Transverse colon (tissue), 4 donors: Measurements from ENCODE around the gene TRIM37.

Experiments
- CTCF ChIP-seq, 5 experiments: fragments of 200-600 bp in 3 of 5; fragments of 450-650 bp in 2 of 5; sonication (generic) in 3 of 5; IDR thresholded peaks; 1 replicate in 2 of 5; 2 replicates in 3 of 5; pipeline ENCODE4 v1.5.1; 2016 to 2017; ENCODE audit warnings: antibody characterized with exemption in 5 of 5, inconsistent platforms in 3 of 5, mild to moderate bottlenecking in 2 of 5, moderate library complexity in 1 of 5
- EP300 ChIP-seq: sonication (generic); formaldehyde crosslinking; IDR thresholded peaks from one replicate; pipeline ENCODE4 v1.6.1; 2017; ENCODE audit warnings: antibody characterized with exemption, low read depth
- POLR2A ChIP-seq: fragments of 450-650 bp; IDR thresholded peaks from one replicate; pipeline ENCODE4 v1.6.1; 2016; ENCODE audit warnings: antibody characterized with exemption, mild to moderate bottlenecking, moderate library complexity
- POLR2AphosphoS5 ChIP-seq, 3 donors: sonication (generic); formaldehyde crosslinking; IDR thresholded peaks; one replicate each; pipeline ENCODE4 v1.6.1; 2016; ENCODE audit warnings: antibody characterized with exemption in 3 of 3

GRCh38 chr17:59139939-59140338 lies 33.3 kb upstream of the TRIM37 start:
- TF ChIP-seq POLR2A: no peak
- no peak for TF ChIP-seq CTCF (IDR thresholded peaks at IDR 0.05)
- TF ChIP-seq POLR2AphosphoS5 (IDR thresholded peaks at IDR 0.05): no peak
- no peak for TF ChIP-seq EP300
